ENCODE measurements around the gene NHS.
"Not testable (repeated sequence)": the region's sequence is repeated elsewhere in the genome, so short reads cannot be mapped to it uniquely, and the experiment has no call there.

Gene NHS

GRCh38 chrX:17496407-17496806 is 121.4 kb downstream of the NHS start:
- no peak for DNase-seq (ENCODE audit: low spot score)

DNA sequence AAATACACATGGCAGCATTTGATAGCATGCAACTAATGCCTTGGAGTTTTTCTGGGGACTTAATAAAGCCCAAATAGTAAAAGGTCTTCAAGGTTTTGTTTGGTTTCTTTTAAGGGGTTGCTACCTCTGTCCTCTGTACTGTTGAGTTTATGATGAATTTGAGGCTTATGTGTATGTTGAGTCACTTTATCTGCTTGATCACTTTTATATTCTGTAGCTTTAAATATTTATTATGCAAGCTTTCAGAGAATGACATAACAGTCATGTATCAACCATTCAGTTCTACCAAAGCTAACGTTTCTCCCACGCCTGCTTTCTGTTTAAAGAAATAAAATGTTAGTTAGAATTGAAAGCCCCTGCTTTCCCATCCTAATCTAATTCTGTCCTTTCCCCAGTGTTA is 122.2 kb downstream of the NHS start:
- no peak for DNase-seq (ENCODE audit: low spot score)

GRCh38 chrX:17499512-17499911 is 124.5 kb downstream of the NHS start:
- no peak for DNase-seq (ENCODE audit: low spot score)

GRCh38 chrX:17500145-17500579 is 125.2 kb downstream of the NHS start:
- no peak for DNase-seq (ENCODE audit: low spot score)

GRCh38 chrX:17501746-17502145 is 126.7 kb downstream of the NHS start:
- DNase-seq (ENCODE audit: low spot score), result no peak

- not testable (repeated sequence) for DNase-seq (ENCODE audit: low spot score)
Measured at GRCh38 chrX:17506352-17506751, 131.4 kb downstream of the NHS start.

DNA sequence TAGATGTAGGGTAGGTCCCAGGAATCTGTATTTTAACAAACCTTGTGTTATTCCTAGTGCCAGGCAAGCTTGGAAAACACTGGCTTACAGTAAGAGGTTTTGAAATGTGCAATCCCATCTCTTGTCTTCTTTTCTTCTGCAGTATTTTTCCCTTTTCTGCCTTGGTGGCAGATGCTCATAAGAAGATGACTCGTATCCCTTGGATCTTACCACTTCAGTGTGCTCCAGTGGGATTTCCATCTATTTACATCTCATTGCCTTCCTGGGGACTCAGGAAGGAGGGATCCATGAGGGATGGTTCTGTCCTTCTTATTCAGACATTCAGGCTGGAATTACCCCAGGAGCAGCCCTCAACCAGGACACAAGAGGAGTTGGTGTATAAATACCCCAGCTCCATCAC is 136.6 kb downstream of the NHS start:
- DNase-seq (ENCODE audit: low spot score), result no peak

- DNase-seq (ENCODE audit: low spot score), result no peak
Measured at GRCh38 chrX:17519358-17519757, 144.4 kb downstream of the NHS start.

- DNase-seq (ENCODE audit: low spot score), result no peak
Measured at GRCh38 chrX:17520016-17520615, 145.1 kb downstream of the NHS start.

DNA sequence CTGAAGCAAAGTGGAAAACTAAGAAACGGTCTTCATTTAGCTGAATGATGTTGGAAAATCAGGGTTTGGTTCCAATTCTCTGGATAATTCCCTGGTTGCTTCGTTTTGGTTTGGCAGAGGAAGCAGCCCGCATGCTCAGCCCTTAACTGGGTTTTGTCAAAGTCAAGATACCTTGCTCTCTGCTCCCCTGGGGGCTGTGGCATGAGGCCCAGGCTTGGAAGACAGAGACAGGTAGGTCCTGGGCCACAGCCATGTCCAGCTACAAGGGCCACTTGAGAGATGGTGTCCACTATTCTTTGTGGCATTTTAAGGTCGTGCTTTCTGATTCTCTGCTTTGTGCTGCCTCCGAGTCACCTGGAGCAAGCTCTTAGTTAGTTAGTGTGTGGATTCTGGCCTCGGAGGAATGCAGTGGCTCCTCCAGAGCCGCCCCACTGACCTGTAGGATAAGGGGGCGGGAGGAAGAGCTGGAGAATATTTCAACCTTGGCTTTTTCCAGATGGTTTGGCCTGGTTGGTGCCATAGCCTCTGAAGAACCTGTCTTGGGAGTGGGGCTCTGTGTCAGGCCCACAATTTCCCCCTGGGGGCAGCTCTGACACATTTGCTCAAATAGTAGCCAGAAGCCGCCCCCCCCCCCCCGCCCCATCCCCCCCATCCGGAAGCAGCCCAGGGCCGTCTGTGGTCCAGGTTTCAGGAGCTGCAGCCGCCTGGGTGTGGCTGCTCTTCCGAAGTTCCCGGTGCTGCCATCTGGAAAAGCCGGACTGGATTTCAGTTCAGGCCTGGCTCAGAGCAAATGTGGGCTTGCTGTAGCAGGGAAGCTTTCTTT is 147.1 kb downstream of the NHS start:
- peak; percentile 25 for DNase-seq (ENCODE audit: low spot score)

DNA sequence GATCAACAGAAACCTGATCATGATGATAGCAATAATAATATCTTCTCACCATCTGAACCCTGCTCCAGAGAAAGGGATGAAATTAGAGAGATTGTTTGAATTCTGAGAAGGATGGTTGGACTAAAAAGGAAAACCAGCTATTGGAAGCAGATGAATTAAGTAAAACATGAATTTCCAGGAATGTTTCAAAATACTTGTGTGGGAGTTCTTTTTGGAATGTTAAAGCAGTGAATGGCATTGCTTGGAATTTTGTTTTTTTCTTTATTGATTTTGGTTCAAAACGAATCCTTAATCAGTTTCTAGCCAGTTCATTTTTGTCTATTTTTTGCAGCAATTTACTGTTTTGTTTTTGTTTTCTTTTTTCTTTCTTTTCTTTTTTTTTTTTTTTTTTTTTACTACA is 150.3 kb downstream of the NHS start:
- no peak for DNase-seq (ENCODE audit: low spot score)

- no peak for DNase-seq (ENCODE audit: low spot score)
Measured at GRCh38 chrX:17525762-17526555, 151.0 kb downstream of the NHS start.

GRCh38 chrX:17527135-17527701 is 152.2 kb downstream of the NHS start:
- DNase-seq (ENCODE audit: low spot score), result no peak

DNA sequence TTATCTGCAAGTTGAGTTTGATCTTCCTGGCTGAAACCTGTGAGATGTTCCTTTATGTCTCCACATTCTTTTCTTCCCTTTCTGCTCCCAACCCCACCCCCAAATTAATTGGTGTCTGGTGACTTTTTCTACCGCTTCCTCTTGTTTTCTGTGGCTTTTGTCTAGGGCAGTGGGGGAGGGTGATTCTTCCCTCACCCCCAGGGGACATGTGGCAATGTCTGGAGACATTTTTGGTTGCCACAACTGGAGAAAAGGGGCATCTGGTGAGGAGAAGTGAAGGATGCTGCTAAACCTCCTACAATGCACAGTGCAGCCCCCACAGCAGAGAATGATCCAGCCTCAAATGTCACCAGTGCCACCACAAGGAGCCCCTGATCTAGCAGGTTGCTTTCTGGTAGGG is 152.9 kb downstream of the NHS start:
- no peak for DNase-seq (ENCODE audit: low spot score)

DNA sequence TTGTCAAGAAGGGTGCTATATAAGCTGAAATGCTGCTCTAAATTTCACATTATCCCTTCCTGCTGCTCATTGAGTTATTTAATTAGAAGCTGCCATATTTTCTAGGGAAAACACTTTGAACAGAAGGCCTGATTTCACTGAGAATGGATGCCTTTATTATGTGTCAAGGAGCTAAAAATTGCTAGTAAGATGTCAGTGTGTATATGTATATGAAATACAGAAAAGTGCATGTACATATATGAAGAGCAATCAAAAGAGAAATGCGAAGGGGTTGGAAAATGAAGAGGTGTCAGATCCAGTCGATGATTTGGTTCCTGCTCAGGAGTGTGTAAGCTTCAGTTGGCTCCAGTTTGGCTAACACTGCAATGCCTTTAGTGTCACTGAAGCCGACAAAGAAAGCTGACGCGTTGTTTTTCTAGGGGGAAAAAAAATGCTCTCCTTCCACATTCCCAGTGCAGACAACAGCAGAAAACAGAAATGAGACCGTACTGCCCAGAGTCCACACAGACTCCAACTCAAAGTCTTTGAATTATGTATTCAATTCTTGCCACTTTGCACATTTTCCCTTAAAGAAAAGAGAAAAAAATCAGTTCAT is 154.2 kb downstream of the NHS start:
- DNase-seq (ENCODE audit: low spot score), result no peak

GRCh38 chrX:17531500-17531899 is 156.5 kb downstream of the NHS start:
- no peak for DNase-seq (ENCODE audit: low spot score)

- DNase-seq (ENCODE audit: low spot score), result no peak
Measured at GRCh38 chrX:17535229-17535628, 160.2 kb downstream of the NHS start.

DNA sequence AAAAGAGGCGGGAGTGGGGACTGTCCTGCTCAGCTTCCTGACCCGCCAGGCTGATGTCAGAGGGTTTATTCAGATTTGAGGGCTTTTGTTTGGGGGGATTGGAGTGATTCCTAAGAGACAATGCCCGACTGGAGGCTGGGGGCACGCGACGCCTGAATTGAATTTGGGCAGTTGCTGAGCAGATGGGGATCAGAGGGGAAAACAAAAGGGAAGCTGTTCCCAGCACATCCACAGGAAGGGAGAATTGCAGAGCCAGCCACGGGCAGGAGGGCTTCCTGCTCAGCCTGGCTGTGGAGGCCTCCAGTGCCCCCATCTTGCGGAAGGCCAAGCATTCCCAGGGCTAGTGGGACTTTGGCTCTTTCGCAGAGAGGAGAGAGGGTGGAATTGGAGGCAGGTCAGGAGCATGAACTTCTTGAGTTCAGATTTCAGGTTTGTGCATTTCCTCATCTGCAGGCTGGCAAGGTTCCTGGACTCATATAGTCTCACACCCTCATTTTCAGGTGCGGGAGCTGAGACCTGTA is 162.8 kb downstream of the NHS start:
- no peak for DNase-seq (ENCODE audit: low spot score)

DNA sequence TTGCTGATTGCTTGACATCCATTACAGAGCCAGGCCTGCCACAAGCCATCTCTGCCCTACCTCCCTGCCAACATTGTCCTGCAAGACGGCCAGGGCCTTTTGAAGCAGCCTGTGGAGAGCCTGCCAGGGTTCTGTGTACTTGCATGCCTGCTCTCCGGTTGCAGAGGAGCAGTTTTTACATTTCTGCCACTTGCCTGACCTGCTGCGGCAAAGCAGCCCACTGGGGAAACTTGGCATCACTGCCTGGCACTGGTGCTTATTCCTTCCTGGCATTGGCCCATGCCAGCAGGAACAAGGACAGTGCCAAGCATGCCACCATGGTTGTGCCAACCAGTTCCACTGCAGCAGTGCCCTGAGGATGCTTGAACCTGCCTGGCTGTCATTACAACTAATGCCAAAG is 167.1 kb downstream of the NHS start:
- no peak for DNase-seq (ENCODE audit: low spot score)

- DNase-seq (ENCODE audit: low spot score), result no peak
Measured at GRCh38 chrX:17544821-17545220, 169.8 kb downstream of the NHS start.

DNA sequence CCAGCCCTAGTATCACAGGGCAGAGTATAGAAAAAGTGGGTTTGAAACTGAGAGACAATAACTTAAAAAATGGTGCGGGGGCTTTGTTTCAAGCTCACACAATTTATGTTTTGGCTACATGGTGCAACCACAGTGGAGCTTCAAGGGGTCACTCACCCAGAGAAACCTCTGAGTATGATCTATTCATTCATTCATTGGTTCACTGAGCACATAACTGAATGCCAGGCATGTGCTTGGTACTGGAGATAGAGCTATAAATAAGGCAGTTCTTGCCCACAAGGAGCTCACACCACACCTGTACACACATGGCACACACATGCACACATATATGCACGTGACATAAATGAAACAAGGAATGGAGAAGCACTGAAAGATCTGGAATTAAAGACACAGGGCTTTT is 171.4 kb downstream of the NHS start:
- no peak for DNase-seq (ENCODE audit: low spot score)

DNA sequence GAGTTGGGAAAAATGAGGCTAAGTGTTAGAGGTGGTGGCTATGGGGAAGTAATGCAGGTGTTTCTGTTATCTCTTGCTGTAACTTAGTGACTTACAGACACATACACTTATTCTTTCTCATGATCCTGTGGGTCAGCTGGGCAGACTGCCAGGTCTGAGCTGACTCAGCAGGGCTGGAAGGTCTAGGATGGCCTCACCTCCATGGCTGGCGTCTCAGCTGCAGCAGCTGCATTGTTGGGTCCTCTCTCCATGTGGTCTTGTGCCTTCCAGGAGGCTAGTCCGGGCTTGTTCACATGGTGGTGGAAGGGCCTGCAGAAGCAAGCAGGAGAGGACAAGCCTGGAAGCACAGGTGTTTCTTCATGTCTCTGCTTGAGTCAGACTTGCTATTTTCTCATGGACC is 172.7 kb downstream of the NHS start:
- peak; percentile 53 for DNase-seq (ENCODE audit: low spot score)
